ENCODE data around the gene OOSP3.

Gene OOSP3

DNA sequence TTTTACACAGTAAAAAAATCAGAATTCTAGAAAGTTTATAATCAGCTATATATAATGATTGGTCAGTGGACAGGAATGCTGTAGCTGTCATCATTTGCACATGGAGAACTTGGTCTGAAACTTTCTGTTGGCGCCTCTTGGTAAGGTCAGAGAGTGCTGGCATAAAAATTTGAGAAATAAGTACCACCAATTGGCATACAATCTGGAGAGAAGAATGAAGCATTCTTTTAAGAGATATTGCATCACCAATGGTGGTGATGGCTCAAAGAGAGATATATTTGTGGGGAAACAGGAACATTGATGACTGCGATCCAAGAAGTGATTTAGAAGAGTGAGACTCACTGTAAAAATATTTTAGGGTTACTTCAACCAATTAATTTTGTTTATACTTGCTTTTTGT is 39.9 kb downstream of the OOSP3 start:
- Histone ChIP-seq H3K36me3 (ENCODE audit: insufficient read depth) (no peaks in the 10 kb centered on the region), H3K27ac (no peak overlapping the region), H3K27me3 (ENCODE audit: insufficient read depth, low read depth) (no peaks in the 10 kb centered on the region), H3K9ac (no peak overlapping the region), H4K20me1 (ENCODE audit: insufficient read depth) (no peaks in the 10 kb centered on the region), H3K4me3 (IDR thresholded peaks at IDR 0.05; ENCODE audit: insufficient read depth, low read depth, low read length) (no peak overlapping the region), H3K79me2 (ENCODE audit: insufficient read depth, low read depth) (no peaks in the 10 kb centered on the region), H2AFZ (ENCODE audit: low read depth) (no peak overlapping the region), H3K4me2 (no peak overlapping the region), H3K4me1 (ENCODE audit: low read depth, poor library complexity, severe bottlenecking) (no peaks in the 10 kb centered on the region)
- TF ChIP-seq, protein P1, sequence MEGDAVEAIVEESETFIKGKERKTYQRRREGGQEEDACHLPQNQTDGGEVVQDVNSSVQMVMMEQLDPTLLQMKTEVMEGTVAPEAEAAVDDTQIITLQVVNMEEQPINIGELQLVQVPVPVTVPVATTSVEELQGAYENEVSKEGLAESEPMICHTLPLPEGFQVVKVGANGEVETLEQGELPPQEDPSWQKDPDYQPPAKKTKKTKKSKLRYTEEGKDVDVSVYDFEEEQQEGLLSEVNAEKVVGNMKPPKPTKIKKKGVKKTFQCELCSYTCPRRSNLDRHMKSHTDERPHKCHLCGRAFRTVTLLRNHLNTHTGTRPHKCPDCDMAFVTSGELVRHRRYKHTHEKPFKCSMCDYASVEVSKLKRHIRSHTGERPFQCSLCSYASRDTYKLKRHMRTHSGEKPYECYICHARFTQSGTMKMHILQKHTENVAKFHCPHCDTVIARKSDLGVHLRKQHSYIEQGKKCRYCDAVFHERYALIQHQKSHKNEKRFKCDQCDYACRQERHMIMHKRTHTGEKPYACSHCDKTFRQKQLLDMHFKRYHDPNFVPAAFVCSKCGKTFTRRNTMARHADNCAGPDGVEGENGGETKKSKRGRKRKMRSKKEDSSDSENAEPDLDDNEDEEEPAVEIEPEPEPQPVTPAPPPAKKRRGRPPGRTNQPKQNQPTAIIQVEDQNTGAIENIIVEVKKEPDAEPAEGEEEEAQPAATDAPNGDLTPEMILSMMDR (conservative IDR thresholded peaks at IDR 0.05; ENCODE audit: low read depth, low read length) = no peak

DNA sequence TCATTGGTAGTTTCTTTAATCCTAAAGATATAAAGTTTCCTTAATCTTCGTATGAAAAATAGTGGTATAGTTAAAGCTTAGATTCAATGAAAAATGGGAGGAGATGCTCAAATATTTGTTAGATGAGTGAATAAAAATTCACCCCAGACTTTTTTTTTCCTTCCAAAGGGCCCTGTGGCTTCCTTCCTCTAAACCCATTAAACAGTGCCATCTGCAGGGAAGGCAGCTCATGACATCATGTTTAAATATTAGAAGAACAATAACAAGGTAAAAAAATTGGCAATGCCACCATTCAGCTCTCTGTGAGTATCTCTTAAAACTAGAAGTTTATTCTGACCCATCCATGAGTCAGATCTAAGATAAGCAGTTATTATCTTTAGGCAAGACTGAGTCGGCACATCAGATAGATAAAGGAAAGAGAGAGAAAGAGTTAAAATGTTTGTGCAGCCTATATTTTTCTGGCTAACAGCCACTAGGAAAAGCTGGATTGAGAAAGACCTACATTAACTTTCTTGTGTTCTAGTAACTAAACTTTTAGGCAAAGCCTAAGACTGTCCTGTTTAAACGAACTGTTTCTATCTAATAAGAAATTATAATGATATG is 40.5 kb downstream of the OOSP3 start:
- Histone ChIP-seq H2AFZ (ENCODE audit: low read depth) (no peak overlapping the region), H3K4me1 (ENCODE audit: low read depth, poor library complexity, severe bottlenecking) (no peaks in the 10 kb centered on the region), H3K4me2 (no peak overlapping the region), H3K36me3 (ENCODE audit: insufficient read depth) (no peaks in the 10 kb centered on the region), H3K79me2 (ENCODE audit: insufficient read depth, low read depth) (no peaks in the 10 kb centered on the region), H3K9ac (no peak overlapping the region), H4K20me1 (ENCODE audit: insufficient read depth) (no peaks in the 10 kb centered on the region), H3K27ac (no peak overlapping the region), H3K27me3 (ENCODE audit: insufficient read depth, low read depth) (no peaks in the 10 kb centered on the region), H3K4me3 (IDR thresholded peaks at IDR 0.05; ENCODE audit: insufficient read depth, low read depth, low read length) (no peak overlapping the region)
- TF ChIP-seq, protein P1 (conservative IDR thresholded peaks at IDR 0.05; ENCODE audit: low read depth, low read length) = peak; percentile 47

DNA sequence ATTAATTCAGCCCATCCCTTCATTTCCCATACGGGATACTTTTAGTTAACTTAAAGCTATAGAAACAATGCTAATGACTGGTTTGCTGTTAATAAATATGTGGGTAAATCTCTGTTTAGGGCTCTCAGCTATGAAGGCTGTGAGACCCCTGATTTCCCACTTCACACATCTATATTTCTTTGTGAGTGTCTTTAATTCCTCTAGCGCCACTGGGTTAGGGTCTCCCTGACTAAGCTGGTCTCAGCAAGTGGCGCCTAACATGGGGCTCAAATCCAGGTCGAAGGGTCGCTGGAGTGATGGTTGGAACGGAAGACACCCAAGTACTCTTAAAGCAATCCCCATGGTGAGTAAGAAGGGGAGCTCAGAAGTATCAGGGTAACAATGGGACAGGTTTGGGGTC is 45.2 kb downstream of the OOSP3 start:
- Histone ChIP-seq H3K79me2 (ENCODE audit: insufficient read depth, low read depth) (no peaks in the 10 kb centered on the region), H4K20me1 (ENCODE audit: insufficient read depth) (no peaks in the 10 kb centered on the region), H3K27me3 (ENCODE audit: insufficient read depth, low read depth) (no peaks in the 10 kb centered on the region), H3K27ac (no peak overlapping the region), H3K4me2 (no peak overlapping the region), H3K36me3 (ENCODE audit: insufficient read depth) (no peaks in the 10 kb centered on the region), H3K4me3 (IDR thresholded peaks at IDR 0.05; ENCODE audit: insufficient read depth, low read depth, low read length) (no peak overlapping the region), H3K4me1 (ENCODE audit: low read depth, poor library complexity, severe bottlenecking) (no peaks in the 10 kb centered on the region), H3K9ac (no peak overlapping the region), H2AFZ (ENCODE audit: low read depth) (no peak overlapping the region)
- TF ChIP-seq, protein P1 (conservative IDR thresholded peaks at IDR 0.05; ENCODE audit: low read depth, low read length) = no peak

DNA sequence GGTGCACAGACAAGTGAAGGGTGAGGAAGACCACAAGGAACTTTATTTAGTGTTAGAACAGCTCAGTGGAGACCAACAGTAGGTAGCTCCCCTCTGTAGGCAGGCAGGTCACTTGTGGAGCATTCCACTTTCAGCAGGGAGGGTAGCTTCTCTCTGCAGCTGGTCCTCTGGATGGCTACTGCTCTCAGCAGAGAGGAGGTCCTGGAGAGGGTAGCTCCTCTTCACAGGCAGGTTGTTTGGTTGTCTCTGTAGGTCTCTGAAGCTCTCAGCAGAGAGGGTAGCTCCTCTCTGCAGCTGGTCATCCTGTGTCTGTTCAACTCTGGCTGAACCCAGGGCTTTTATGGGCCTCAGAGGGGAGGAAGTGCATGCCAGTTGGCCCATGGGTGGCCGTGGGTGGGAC is 53.1 kb downstream of the OOSP3 start:
- Histone ChIP-seq H2AFZ (ENCODE audit: low read depth) (no peak overlapping the region), H3K27me3 (ENCODE audit: insufficient read depth, low read depth) (no peaks in the 10 kb centered on the region), H3K4me1 (ENCODE audit: low read depth, poor library complexity, severe bottlenecking) (no peaks in the 10 kb centered on the region), H4K20me1 (ENCODE audit: insufficient read depth) (no peaks in the 10 kb centered on the region), H3K79me2 (ENCODE audit: insufficient read depth, low read depth) (no peaks in the 10 kb centered on the region), H3K4me3 (IDR thresholded peaks at IDR 0.05; ENCODE audit: insufficient read depth, low read depth, low read length) (no peak overlapping the region), H3K4me2 (no peak overlapping the region), H3K9ac (no peak overlapping the region), H3K27ac (no peak overlapping the region), H3K36me3 (ENCODE audit: insufficient read depth) (no peaks in the 10 kb centered on the region)
- TF ChIP-seq, protein P1 (conservative IDR thresholded peaks at IDR 0.05; ENCODE audit: low read depth, low read length) = no peak

All from KMS-11 (cell line).